ENCODE measurements around the gene RAD9B. TPM values are rescaled to one million over a fixed set of nuclear protein-coding genes. Genes with fewer than 3 reads are reported as not detected.
A peak's percentile ranks its signal among the peaks of the same experiment; 100 is the strongest.
"Not testable (repeated sequence)": the region's sequence is repeated elsewhere in the genome, so short reads cannot be mapped to it uniquely, and the experiment has no call there.

RAD9B gene
- 0.88 and 1.2 TPM in 2 replicates for total RNA-seq

GRCh38 chr12:110501752-110502738 is at the start of gene RAD9B, which contains the start of gene VPS29:
TSS of gene RAD9B (plus strand) at chr12:110502331. CDS start at chr12:110502338, 7 bp downstream.
TSS of gene VPS29 (minus strand) at chr12:110502111. CDS start at chr12:110502051, 60 bp downstream.
- Histone ChIP-seq H3K27me3 (ENCODE audit: control insufficient read depth, insufficient read depth, low read length) (no peaks in the 10 kb centered on the region), H3K36me3 (ENCODE audit: control insufficient read depth, insufficient read depth, low read length) (no peaks in the 10 kb centered on the region), H3K4me3 (ENCODE audit: low read depth, low read length) (peak within 1 kb of the TSS; percentile 84)
- TF ChIP-seq, protein P1, sequence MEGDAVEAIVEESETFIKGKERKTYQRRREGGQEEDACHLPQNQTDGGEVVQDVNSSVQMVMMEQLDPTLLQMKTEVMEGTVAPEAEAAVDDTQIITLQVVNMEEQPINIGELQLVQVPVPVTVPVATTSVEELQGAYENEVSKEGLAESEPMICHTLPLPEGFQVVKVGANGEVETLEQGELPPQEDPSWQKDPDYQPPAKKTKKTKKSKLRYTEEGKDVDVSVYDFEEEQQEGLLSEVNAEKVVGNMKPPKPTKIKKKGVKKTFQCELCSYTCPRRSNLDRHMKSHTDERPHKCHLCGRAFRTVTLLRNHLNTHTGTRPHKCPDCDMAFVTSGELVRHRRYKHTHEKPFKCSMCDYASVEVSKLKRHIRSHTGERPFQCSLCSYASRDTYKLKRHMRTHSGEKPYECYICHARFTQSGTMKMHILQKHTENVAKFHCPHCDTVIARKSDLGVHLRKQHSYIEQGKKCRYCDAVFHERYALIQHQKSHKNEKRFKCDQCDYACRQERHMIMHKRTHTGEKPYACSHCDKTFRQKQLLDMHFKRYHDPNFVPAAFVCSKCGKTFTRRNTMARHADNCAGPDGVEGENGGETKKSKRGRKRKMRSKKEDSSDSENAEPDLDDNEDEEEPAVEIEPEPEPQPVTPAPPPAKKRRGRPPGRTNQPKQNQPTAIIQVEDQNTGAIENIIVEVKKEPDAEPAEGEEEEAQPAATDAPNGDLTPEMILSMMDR (IDR thresholded peaks at IDR 0.05; ENCODE audit: insufficient read depth, low read length, poor library complexity, severe bottlenecking), result no peak
- peak; percentile 96 for DNase-seq (ENCODE audit: low read depth)

- Histone ChIP-seq H3K36me3 (ENCODE audit: control insufficient read depth, insufficient read depth, low read length) (no peaks in the 10 kb centered on the region), H3K4me3 (ENCODE audit: low read depth, low read length) (no peak overlapping the region), H3K27me3 (ENCODE audit: control insufficient read depth, insufficient read depth, low read length) (no peaks in the 10 kb centered on the region)
- TF ChIP-seq, protein P1 (IDR thresholded peaks at IDR 0.05; ENCODE audit: insufficient read depth, low read length, poor library complexity, severe bottlenecking), result no peak
- DNase-seq (ENCODE audit: low read depth), result no peak
These were observed 48.4 kb upstream of the RAD9B start for GRCh38 chr12:110453569-110454296.

DNA sequence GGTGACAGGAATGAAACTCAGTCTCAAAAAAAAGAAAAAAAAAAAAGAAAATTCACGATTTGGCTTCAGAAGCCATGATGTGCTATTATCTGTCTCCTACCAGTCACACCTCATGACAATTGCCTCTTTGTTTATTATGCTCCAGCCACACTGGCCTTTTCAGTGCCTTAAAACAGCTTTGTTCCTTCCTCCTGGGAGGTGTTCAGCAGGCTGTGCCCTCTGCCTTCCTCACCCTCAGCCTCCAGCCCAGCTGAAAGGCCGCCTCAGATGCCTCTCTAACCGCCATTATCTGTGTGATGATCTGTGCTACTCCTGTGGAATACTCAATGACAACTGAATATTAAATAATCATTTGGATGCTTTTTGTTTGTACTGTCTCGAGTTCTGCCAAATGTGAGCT is 43.4 kb upstream of the RAD9B start:
- Histone ChIP-seq H3K36me3 (ENCODE audit: control insufficient read depth, insufficient read depth, low read length) (no peaks in the 10 kb centered on the region), H3K27me3 (ENCODE audit: control insufficient read depth, insufficient read depth, low read length) (no peaks in the 10 kb centered on the region), H3K4me3 (ENCODE audit: low read depth, low read length) (no peak overlapping the region)
- no peak for DNase-seq (ENCODE audit: low read depth)
- TF ChIP-seq, protein P1 (IDR thresholded peaks at IDR 0.05; ENCODE audit: insufficient read depth, low read length, poor library complexity, severe bottlenecking), result no peak

DNA sequence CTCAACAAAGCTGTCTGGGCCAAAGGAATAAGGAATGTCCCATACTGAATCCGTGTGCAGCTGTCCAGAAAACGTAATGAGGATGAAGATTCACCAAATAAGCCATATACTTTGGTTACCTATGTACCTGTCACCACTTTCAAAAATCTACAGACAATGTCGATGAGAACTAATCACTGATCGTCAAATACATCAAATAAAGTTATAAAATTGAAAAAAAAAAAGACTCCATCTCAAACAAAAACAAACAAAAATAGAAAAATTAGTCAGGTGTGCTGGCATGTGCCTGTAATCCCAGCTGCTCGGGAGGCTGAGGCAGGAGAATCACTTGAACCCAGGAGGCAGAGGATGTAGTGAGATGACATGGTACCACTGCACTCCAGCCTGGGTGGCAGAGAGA is 40.9 kb upstream of the RAD9B start:
- DNase-seq (ENCODE audit: low read depth); H3K36me3 ChIP-seq (ENCODE audit: control insufficient read depth, insufficient read depth, low read length); H3K27me3 ChIP-seq (ENCODE audit: control insufficient read depth, insufficient read depth, low read length); H3K4me3 ChIP-seq (ENCODE audit: low read depth, low read length): not testable (repeated sequence)

DNA sequence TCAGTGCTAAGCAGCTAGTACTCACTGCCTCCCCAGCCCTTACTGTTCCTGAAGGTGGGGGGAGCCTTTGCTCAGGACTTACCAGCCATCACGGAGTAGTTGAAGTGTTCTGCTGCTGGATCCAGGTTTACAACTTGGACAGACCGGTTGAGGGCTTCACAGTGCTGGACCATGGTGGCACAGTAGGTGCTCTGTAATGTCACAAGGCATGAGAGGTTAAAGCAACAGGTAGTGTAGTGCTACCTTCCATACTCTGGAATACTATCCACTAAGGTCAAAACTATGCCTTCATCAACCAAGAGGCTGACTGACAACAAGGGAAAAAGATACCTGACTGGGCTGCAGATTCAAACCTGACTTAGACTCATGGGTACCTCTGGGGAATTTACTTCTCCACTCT is 37.1 kb upstream of the RAD9B start:
- TF ChIP-seq, protein P1 (IDR thresholded peaks at IDR 0.05; ENCODE audit: insufficient read depth, low read length, poor library complexity, severe bottlenecking), result no peak
- no peaks in the 10 kb centered on the region for H3K27me3 ChIP-seq (ENCODE audit: control insufficient read depth, insufficient read depth, low read length)
- peaks cover 2% of the 10 kb centered on the region for H3K36me3 ChIP-seq (ENCODE audit: control insufficient read depth, insufficient read depth, low read length)
- DNase-seq (ENCODE audit: low read depth), result no peak
- no peak overlapping the region for H3K4me3 ChIP-seq (ENCODE audit: low read depth, low read length)

- DNase-seq (ENCODE audit: low read depth); H3K36me3 ChIP-seq (ENCODE audit: control insufficient read depth, insufficient read depth, low read length); H3K27me3 ChIP-seq (ENCODE audit: control insufficient read depth, insufficient read depth, low read length); H3K4me3 ChIP-seq (ENCODE audit: low read depth, low read length): not testable (repeated sequence)
These were observed 36.4 kb upstream of the RAD9B start for GRCh38 chr12:110465765-110466164.

All from kidney epithelial cell (primary cell).